ENCODE measurements around the gene NAB1. TPM values are rescaled to one million over a fixed set of nuclear protein-coding genes. Genes with fewer than 3 reads are reported as not detected.
"Not testable (repeated sequence)": the region's sequence is repeated elsewhere in the genome, so short reads cannot be mapped to it uniquely, and the experiment has no call there.

NAB1 gene
- polyA plus RNA-seq, 1 donor: 53.9 TPM

DNA sequence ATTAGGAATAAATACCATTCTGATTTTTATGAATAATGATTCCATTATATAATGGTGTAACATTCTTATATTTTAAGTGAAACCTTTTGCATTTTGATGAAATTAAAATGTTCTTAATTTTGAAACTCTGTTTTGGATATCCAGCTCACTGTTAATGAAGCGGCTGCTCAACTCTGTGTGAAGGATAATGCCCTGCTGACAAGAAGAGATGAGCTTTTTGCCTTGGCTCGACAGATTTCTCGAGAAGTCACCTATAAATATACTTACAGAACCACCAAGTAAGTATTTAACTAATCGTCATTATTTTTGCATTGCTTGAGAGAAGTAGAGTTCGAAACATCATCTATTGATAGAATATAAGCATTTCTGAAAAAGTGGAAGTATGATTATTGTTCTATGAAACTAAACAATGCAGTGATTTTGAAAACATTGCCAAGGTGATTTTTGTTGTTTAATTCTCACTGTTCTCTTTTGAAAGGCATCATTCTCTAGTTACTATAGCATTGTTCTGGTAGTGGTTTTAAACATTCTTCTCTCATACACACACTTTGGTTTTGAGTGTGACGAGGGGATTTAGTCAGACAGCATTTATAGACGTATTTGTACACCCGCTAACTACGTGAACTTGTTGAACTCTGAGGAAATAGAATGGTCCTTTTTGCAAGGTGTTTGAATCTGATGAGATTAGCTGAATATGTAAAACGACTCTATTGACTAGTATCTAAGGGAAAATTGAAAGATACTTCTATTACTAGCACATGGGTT, 21.5 kb downstream of the NAB1 start:
- no peak for DNase-seq (ENCODE audit: low read depth)

DNA sequence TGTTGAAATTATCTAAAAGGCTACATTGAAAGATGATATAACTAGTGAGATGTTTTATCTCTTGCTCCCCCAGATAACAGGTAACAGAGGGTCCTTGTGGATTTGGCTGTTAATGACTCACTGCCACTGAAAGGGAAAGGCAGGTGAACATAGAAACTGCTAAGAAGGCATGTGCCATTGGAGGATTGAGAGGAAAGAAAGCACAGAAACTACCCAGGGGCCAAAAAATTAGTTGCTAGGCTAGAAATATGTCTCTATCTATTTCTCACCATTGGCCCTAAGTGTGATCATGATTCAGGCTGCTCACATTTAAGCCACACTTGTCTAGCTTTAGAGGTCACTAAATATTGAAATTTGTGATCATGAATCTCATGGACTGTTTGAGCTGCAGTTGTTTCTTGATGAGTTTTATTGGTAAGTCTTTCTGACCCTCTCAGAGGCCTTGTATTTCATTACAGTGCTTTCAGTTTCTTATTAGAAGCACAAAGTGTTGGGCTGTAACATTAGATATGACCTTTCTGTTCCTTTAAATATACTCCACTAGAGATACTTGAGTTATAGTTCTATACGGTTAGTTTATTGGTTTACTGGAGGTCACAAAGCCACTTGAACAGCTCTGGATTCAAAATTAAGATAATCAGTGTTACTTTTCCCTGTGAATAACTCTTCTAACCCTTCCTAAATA, 26.2 kb downstream of the NAB1 start:
- DNase-seq (ENCODE audit: low read depth): no peak

DNA sequence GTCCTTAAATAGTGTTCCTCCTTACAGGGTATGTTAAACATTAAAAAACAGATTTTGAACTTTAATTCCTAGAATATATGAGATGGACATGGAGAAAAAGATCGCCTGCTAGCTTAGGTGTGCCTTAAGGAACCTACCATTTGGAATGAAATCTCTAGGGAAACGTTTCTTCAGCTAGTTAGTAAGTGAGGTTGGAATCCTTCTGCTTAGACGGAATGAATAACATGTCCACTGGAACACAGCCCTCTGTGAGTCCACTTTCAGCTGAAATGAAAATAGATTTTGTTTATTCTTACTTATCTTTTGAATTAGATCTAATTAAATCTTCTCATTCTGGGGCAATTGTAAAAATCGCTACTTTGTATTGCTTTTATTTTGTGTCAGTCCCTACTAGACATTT, 28.4 kb downstream of the NAB1 start:
- no peak for DNase-seq (ENCODE audit: low read depth)

DNA sequence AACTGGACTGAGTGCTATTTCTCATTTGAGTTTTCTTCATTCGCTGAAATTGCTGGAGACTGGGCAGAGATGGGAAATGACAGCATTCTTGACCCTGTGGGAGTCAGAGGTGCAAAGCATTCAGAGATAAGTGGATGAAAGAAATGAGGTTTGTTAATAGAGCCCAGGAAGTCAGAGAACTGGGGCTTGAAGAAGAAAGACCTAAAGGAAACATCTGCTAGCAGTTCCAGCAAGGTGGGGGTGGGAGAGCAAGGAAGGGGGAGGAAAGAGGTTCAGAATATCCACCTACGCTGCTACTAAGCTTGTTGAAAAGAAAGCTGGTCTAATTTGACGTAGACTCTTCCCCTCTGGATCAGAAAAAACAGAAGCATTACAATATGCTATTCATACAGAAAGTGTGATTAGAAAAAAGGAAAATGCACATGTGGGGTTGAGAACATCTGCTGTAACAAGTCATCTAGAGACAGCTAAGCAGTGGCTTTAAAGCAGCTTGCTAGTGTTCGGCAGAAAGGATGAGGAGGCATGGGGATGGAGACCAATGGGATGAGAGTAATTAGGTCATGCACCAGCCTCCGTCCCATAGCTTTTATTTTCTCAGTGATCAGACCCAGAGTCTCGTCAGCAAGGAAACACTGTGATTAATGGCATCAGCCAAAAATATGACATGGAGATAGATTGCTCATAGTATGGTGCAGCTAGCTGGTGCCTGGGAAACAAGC, 29.7 kb downstream of the NAB1 start:
- DNase-seq (ENCODE audit: low read depth): no peak

DNA sequence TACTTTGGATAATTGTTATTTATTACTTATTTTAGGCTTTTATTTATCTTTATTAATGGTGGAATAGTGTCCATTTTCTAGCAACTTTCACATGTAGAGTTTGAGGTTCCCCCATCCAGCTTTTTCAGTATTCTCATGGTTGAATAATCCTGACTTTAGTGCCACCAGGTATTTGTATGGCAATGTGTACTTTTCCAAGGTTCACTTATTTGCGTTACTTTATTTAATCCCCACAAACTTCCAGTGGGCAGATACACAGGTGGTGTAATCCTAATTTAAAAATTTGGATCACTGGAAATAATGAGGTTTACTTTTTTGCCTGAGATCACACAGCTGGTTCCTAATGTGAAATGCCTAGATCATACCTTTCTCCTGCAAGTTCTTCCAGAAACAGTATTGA, 30.5 kb downstream of the NAB1 start:
- DNase-seq (ENCODE audit: low read depth): no peak

DNA sequence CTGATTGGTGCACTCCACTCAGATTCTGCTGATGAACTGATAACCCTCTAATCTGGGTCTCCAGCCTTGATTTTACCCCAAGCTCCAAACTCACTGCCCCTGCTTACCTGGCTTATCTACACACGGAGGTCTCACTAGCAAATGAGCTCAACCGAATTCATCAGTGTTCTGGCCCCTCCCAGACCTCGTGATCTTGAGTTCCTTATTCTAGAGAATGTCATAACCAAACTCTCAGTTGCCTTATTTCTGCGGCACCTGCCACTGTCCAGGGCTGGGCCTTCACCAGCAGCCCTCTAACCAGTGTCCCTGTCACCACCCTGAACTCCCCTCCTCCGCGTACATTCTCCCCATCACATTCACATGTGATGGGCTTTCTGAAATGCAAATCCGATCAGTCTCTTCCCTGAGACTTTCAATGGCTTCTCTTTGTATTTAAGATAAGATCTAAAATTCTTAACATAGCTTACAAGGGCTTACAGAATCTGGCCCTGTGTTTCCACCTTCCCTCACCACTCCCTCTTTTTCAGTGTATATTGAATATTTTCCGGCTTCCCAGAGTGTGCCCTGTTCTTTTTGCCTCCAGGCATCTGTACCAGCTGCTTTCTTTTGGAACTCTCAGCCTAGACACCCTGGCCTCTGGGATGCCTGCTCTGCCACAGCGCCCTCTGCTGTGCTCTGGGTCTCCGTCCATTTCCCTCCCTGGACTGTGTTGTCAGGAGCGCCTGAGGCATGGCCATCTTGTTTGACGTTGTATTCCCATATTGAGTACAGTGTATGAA, 31.1 kb downstream of the NAB1 start:
- no peak for DNase-seq (ENCODE audit: low read depth)

DNA sequence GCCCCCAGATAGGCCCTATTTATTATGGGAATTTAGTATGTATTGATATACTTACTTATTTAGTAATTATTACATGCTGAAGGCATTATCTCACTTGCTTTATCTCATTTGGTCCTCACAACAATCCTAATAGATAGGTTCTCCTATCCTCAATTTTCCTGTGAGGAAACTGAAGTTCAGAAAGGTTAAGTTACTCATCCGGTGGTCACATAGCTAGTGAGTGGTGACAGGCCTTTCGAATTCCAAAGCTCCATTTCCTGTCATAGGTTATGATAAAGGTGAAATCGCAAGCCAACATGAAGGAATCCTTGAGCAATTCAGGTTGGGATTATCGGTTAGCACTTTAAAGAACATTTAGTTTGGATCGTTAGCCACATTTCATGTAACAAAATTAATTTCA, 33.3 kb downstream of the NAB1 start:
- DNase-seq (ENCODE audit: low read depth): no peak

DNA sequence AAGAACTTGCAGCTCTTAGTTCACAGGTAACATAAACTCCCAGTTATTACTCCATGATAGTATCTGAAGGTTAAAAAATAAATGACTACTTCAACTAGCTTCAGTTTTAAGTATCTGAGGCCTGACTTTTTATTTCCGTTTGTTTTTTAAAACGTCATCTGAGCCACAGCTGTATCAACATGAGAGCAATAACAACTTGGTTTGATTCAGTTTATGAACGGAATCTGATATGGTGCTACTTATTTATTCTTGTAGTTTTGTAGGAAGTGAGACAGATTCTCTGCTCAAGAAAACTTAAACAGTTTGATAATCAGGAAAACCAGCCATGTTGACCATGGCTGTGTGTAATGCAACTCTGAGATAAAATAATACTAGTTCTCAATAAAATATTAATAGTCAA, 34.9 kb downstream of the NAB1 start:
- no peak for DNase-seq (ENCODE audit: low read depth)

DNA sequence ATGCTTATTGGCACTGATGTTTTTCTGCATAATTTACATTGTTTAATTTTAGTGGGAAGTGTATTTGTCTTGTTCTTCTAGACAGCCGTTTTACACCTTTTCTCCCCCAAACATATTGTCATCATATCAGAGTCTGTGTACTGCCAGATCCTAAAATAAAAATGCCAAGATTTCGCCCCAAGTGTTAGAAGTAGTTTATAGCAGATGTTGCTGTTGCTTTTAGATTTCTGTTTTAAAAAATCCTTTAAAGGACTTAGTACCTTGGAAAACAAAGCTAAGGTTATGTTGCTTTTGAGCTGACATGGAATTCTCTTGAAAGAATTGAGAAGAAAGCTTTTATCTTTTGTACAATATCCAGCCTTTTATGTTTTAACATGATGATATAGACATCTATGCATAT, 36.0 kb downstream of the NAB1 start:
- DNase-seq (ENCODE audit: low read depth): no peak

DNA sequence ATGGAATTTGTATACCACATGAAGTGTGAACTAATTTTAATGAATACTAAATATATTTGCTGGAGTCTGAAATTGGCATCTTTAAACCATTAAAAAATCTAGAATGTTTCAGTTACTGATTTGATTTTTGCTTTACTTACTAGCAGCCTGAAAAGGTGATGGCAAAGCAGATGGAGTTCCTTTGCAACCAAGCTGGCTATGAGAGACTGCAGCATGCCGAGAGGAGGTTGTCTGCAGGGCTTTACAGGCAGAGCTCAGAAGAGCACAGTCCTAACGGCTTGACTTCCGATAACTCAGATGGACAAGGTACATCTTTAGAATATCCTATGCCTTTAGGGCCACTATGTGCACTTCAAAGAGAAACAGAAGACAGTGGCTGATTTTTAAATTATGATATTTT, 36.5 kb downstream of the NAB1 start:
- no peak for DNase-seq (ENCODE audit: low read depth)

DNA sequence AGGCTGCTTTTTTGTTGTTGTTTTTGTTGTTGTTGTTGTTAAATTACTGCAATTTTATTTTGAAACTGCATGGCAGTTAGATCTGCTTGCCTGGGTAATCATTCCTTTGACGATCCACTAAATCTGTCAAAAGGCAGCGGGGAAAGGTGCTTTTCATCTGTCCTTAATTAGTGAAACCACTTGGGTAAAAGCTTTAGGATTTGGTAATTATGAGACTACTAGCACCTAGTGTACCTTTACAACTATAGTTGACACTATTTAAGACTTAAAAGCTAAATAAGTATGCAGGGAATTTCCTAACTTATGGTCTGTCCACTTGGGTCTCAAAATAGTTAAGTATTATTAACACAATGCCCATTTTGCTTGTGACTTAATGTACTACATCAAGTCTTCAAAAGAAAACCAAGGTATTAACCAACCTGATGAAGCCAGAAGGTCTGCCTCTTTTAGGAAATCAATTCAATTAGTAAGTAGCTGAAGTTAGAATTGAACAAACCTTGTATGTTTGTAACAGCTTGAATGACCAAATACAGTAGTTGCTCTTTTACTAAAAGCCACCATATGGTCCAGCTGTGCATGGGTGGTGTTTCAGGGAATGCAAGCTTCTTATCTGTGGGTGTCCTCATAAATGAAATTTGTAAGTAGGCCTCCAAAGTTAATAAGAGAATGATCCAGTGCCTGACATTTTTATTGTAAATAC, 44.8 kb downstream of the NAB1 start:
- no peak for DNase-seq (ENCODE audit: low read depth)

DNA sequence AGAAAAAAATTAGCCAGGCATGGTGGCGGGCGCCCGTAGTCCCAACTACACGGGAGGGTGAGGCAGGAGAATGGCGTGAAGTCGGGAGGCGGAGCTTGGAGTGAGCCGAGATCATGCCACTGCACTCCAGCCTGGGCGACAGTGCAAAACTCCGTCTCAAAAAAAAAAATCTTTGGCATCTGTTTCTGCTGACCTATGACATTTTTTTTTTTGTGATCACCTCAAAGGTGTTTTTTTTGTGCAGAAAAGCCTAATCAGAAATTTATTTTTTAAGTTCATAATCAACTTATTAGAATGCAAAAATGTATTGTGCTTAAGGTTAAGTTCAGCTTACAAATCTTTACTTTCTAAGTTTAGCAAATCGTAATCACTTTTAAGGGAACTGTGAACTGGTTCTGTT, 45.6 kb downstream of the NAB1 start:
- no peak for DNase-seq (ENCODE audit: low read depth)

DNA sequence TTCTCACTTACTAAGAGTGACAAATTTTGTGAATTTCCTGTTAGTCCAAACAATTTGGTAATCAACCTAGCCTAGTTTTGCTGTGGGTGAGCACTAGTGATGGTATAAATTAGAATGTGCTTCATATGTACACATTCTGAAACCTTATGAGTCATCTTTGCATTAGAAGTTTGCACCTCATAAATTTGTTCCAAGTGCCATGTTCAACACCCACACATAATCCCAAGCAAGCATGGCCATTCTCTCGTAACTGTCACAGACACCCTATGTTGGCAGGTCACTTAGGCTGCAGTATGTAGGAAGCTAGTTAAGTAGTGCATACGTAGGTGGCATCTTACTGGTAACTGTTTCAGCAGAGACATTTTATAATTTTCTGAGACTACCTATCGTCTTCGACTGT, 46.9 kb downstream of the NAB1 start:
- DNase-seq (ENCODE audit: low read depth): no peak

DNA sequence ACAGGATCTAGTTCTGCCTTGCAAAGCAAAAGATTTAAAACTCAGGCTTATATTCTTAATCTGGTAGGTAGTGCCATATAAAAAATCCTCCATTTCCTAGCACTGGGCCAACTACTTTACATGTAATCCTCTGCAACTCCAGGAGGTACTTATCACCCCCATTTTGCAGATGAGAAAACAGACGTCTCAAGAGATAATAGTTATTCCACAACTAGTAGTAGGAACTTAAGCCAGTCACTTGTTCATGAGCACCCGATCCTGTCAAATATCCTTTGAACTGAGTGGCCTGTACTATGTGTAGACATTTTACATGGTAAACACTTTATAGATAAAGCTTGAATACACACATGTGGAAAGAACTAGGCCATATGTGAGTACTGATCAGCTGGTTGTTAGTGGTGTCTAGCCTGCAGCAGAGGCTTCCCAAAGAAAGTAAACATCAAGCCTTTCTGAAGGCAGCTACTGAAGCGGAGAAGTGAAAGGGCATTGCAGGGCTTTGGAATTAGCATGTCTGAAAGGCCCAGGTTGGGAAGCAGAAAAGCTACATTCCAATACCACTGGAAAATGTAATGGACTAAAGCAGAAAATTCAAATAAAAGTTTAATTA, 48.0 kb downstream of the NAB1 start:
- DNase-seq (ENCODE audit: low read depth): no peak

DNA sequence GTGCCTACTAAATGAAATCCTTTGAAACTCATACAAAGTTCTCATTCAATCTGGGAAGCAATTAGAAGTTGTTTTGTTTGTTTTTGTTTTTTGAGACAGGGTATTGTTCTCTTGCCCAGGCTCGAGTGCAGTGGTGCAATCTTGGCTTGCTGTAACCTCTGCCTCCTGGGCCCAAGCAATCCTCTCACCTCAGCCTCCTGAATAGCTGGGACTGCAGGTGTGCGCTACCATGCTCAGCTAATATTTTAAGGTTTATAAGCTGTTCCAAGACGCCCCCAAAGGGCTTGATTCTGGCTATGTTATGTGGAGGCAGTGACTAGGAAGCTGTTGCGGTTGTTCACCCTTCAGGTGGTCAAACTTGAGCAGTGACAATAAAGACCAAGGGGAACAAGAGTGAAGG, 48.5 kb downstream of the NAB1 start:
- no peak for DNase-seq (ENCODE audit: low read depth)

DNA sequence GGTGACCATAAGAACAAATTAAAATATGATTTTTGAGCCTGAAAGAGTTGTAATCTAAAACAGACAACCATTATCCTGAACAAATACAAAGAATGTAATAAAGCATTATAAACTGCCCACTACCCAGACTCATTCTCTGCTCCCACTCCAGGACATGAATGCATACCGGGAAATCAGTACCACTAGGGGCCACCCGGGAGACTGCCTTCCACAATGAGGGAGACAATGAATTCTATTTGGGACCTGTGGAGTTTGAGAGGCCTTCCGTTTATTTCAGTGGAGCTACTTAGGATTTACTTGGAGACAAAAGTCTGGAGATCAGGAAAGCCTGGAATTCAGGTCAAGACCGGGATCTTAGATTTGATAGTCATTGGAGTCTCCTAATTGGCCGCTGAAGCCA, 50.0 kb downstream of the NAB1 start:
- no peak for DNase-seq (ENCODE audit: low read depth)

DNA sequence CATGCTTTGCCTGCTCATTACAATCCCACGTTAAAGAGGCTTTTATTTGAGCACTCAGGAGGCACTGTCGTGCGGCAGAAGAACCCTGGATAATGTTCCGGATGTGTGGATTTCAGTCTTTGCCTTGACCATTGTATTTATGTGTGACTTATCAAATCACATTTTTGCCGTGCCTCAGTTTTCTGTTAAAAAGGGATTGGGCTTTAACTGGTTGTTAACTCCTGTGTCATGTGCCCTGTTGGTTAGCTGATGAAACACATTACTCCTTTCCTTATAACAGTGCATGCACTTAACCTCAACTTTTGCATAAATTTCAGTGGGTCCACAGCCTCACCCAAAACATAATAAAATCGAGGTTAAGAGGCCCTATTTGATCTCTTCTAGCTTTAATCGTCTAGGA, 52.7 kb downstream of the NAB1 start:
- no peak for DNase-seq (ENCODE audit: low read depth)

DNA sequence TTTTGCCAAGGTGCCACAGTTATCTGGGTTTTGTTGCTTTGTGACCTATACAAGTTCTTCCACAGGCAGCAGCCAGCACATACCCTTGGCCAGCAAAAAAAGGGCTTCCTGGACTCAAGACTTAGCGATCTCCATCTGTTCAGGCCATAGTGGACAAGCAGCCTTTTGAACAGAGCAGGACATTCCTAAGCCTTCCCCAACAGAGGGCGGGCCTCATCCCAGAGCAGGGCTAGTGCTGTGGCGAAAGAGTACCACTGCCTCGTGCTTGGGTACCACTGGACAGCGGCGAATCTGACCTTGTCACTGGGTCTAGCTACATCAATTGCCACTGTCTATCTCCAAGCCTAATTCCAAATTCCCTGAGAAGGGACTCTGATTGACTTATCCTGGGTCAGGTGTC, 56.4 kb downstream of the NAB1 start:
- DNase-seq (ENCODE audit: low read depth): no peak

DNA sequence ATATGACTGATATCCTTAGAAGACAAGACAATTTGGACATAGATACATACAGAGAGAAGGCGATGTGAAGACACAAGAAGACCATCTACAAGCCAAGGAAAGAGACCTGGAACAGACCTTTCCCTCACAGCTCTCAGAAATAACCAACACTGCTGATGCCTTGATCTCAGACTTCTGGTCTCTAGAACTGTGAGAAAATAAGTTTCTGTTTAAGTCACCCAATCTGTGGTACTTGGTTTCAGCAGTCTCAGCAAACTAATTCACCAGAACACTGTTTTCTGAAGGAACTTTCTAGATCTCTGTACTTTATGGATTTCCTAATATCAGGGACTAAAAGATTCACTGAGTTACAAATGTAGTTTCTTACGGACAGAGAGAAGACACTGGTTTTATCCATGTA, 58.8 kb downstream of the NAB1 start:
- DNase-seq (ENCODE audit: low read depth): no peak

DNA sequence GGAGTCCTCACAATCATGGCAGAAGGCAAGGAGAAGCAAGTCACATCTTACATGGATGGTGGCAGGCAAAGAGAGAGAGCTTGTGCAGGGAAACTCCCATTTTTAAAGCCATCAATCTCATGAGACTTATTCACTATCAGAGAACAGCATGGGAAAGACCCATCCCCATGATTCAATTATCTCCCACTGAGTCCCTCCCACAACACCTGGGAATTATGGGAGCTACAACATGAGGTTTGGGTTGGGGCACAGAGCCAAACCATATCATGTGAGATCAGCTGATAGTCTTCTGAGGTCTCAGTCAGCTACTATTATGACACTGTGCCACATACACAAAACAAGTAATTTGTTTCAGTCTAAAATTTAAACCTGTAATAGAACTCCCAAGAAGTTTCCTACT, 59.8 kb downstream of the NAB1 start:
- DNase-seq (ENCODE audit: low read depth): not testable (repeated sequence)

DNA sequence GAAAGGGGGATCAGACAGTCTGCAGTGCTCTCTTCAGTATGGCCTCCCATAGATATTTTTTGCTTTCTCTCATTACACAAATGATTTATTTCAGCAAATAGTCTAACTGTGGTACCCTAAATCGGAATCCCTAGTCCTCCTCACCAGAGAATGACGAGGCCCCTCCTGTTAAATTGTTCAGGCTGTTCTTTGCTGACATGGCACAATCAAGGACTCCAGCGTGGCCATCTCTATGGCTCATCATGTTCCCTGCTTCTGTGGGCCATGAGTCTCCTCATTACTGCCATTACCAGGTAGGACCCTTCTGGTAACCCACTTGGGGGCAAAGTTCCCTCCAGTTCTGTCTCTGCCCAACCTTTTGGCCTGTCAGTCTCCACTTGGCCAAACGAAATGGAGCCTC, 62.2 kb downstream of the NAB1 start:
- DNase-seq (ENCODE audit: low read depth): no peak

All from forelimb muscle (tissue), 1 donor.